Loucy (cell line): Measurements from ENCODE around the gene NPR3.
A peak's percentile ranks its signal among the peaks of the same experiment; 100 is the strongest.

Experiments used
- H2AFZ ChIP-seq: fragments of 200-600 bp; sonication (generic); 2 replicates; pipeline ENCODE4 v1.6.0; 2016; ENCODE audit warnings: antibody characterized with exemption, mild to moderate bottlenecking, low read length, moderate library complexity
- H3F3A ChIP-seq: fragments of 200-600 bp; 2 replicates; pipeline ENCODE4 v1.6.0; 2016; ENCODE audit warnings: antibody characterized with exemption, low read depth, mild to moderate bottlenecking
- H3K27me3 ChIP-seq: fragments of 200-600 bp; sonication (generic); 2 replicates; pipeline ENCODE4 v1.6.1; 2014; ENCODE audit warnings: low read length, mild to moderate bottlenecking; ENCODE audit not compliant: insufficient read depth, poor library complexity, severe bottlenecking
- H3K36me3 ChIP-seq: fragments of 200-600 bp; sonication (generic); 2 replicates; pipeline ENCODE4 v1.6.1; 2016; ENCODE audit warnings: low read length; ENCODE audit not compliant: insufficient read depth
- H3K4me1 ChIP-seq: fragments of 200-600 bp; sonication (generic); 2 replicates; pipeline ENCODE4 v1.5.1; 2014; ENCODE audit warnings: low read length, mild to moderate bottlenecking; ENCODE audit not compliant: insufficient read depth, poor library complexity, severe bottlenecking
- H3K4me2 ChIP-seq: fragments of 200-600 bp; sonication (generic); 2 replicates; pipeline ENCODE4 v1.6.0; 2014; ENCODE audit warnings: antibody characterized with exemption, low read length, low read depth, mild to moderate bottlenecking; ENCODE audit not compliant: poor library complexity, severe bottlenecking
- H3K4me3 ChIP-seq: fragments of 200-600 bp; sonication (generic); 2 replicates; pipeline ENCODE4 v1.5.1; 2014; ENCODE audit warnings: low read length, mild to moderate bottlenecking, mixed read lengths; ENCODE audit not compliant: poor library complexity, severe bottlenecking
- H3K79me2 ChIP-seq: fragments of 200-600 bp; sonication (generic); 2 replicates; pipeline ENCODE4 v1.6.1; 2014; ENCODE audit warnings: low read length; ENCODE audit not compliant: insufficient read depth
- H3K9ac ChIP-seq: fragments of 200-600 bp; sonication (generic); 2 replicates; pipeline ENCODE4 v1.6.0; 2014; ENCODE audit warnings: mild to moderate bottlenecking, low read depth, low read length, moderate library complexity; ENCODE audit not compliant: poor library complexity, severe bottlenecking
- H3K9me2 ChIP-seq: fragments of 200-600 bp; sonication (generic); replicated peaks from 2 replicates; pipeline ENCODE4 v1.6.1; 2016; ENCODE audit warnings: low read depth, low read length, mixed read lengths
- H3K9me3 ChIP-seq: fragments of 200-600 bp; sonication (generic); 2 replicates; pipeline ENCODE4 v1.6.1; 2014; ENCODE audit warnings: mild to moderate bottlenecking, antibody characterized with exemption, low read length, low read depth; ENCODE audit not compliant: insufficient read depth
- H4K20me1 ChIP-seq: fragments of 200-600 bp; sonication (generic); 2 replicates; pipeline ENCODE4 v1.6.0; 2014; ENCODE audit warnings: antibody characterized with exemption, low read length, mild to moderate bottlenecking; ENCODE audit not compliant: insufficient read depth, poor library complexity, severe bottlenecking
- CTCF ChIP-seq: fragments of 200-600 bp; sonication (generic); conservative IDR thresholded peaks from 2 replicates; pipeline ENCODE4 v1.5.1; 2014; ENCODE audit warnings: mild to moderate bottlenecking, antibody characterized with exemption, low read length
- EZH2phosphoT487 ChIP-seq: fragments of 200-600 bp; IDR thresholded peaks from 2 replicates; pipeline ENCODE4 v1.6.1; 2018; ENCODE audit warnings: antibody characterized with exemption, mild to moderate bottlenecking, moderate library complexity, borderline replicate concordance

The NPR3 gene

GRCh38 chr5:32690153-32690552, 21.0 kb upstream of the NPR3 start:
- H3K27me3 ChIP-seq: no peaks in the 10 kb centered on the region
- no peaks in the 10 kb centered on the region; the same call in 1 of the 2 replicates for H3K9me3 ChIP-seq
- no peak overlapping the region for H3K4me3 ChIP-seq
- no peaks in the 10 kb centered on the region for H3K9me2 ChIP-seq
- no peak overlapping the region for H3K4me2 ChIP-seq
- H2AFZ ChIP-seq: no peak overlapping the region
- TF ChIP-seq EZH2phosphoT487: no peak
- TF ChIP-seq CTCF: peak; percentile 64
- H3K79me2 ChIP-seq: no peaks in the 10 kb centered on the region
- H3K36me3 ChIP-seq: no peaks in the 10 kb centered on the region
- H4K20me1 ChIP-seq: no peaks in the 10 kb centered on the region
- H3F3A ChIP-seq: no peaks in the 10 kb centered on the region
- no peaks in the 10 kb centered on the region for H3K4me1 ChIP-seq
- no peak overlapping the region for H3K9ac ChIP-seq

- no peak for TF ChIP-seq CTCF
- TF ChIP-seq EZH2phosphoT487: no peak
- no peaks in the 10 kb centered on the region for H3F3A ChIP-seq
- no peaks in the 10 kb centered on the region for H4K20me1 ChIP-seq
- no peak overlapping the region for H2AFZ ChIP-seq
- no peak overlapping the region for H3K4me2 ChIP-seq
- H3K9me3 ChIP-seq: no peaks in the 10 kb centered on the region; the same call in 1 of the 2 replicates
- no peak overlapping the region for H3K4me3 ChIP-seq
- no peaks in the 10 kb centered on the region for H3K4me1 ChIP-seq
- H3K9me2 ChIP-seq: no peaks in the 10 kb centered on the region
- no peak overlapping the region for H3K9ac ChIP-seq
- H3K27me3 ChIP-seq: no peaks in the 10 kb centered on the region
- no peaks in the 10 kb centered on the region for H3K79me2 ChIP-seq
- no peaks in the 10 kb centered on the region for H3K36me3 ChIP-seq
These were observed 20.5 kb upstream of the NPR3 start for GRCh38 chr5:32690666-32691065.

- H3K4me2 ChIP-seq: no peak overlapping the region
- H3K36me3 ChIP-seq: no peaks in the 10 kb centered on the region
- H3K79me2 ChIP-seq: no peaks in the 10 kb centered on the region
- H3K4me1 ChIP-seq: no peaks in the 10 kb centered on the region
- no peaks in the 10 kb centered on the region for H3F3A ChIP-seq
- H4K20me1 ChIP-seq: no peaks in the 10 kb centered on the region
- H3K9me3 ChIP-seq: no peaks in the 10 kb centered on the region
- no peak for TF ChIP-seq EZH2phosphoT487
- TF ChIP-seq CTCF: no peak
- H3K4me3 ChIP-seq: no peak overlapping the region
- H3K27me3 ChIP-seq: no peaks in the 10 kb centered on the region
- no peak overlapping the region for H2AFZ ChIP-seq
- H3K9ac ChIP-seq: no peak overlapping the region
- H3K9me2 ChIP-seq: no peaks in the 10 kb centered on the region
These were observed 18.9 kb upstream of the NPR3 start for GRCh38 chr5:32692036-32692746.
